SK-N-SH (cell line): ENCODE results near the gene INSC. TPM values are rescaled to one million over a fixed set of nuclear protein-coding genes. Genes with fewer than 3 reads are reported as not detected.

Source experiments
- CTCF ChIA-PET: fragments of 300-600, 350-600 bp; formaldehyde crosslinking; extraction: SDS; loops from one replicate; lab custom pipeline; 2021; lab: Yijun Ruan, JAX
- POLR2A ChIA-PET: fragments of 350-600 bp; sonication (Branson Sonifier 250); formaldehyde crosslinking; extraction: SDS; loops from one replicate; lab custom pipeline; 2020; ENCODE audit warnings: antibody characterized with exemption, inconsistent platforms; lab: Yijun Ruan, JAX
- DNase-seq: peaks from one replicate; pipeline ENCODE4 v3.0.0; 2012
- H2AFZ ChIP-seq: fragments of 200-600 bp; sonication (generic); 2 replicates; pipeline ENCODE4 v1.8.1; 2016; ENCODE audit warnings: antibody characterized with exemption, mild to moderate bottlenecking, low read depth
- H3F3A ChIP-seq: fragments of 200-600 bp; sonication (generic); replicated peaks from 2 replicates; pipeline ENCODE3; 2016; ENCODE audit warnings: antibody characterized with exemption, mild to moderate bottlenecking; ENCODE audit not compliant: insufficient read depth
- H3K27ac ChIP-seq, 2 experiments: fragments of 200-500 bp in 1 of 2; fragments of 200-600 bp in 1 of 2; sonication (Bioruptor generic) in 1 of 2; sonication (generic), shearing (Covaris generic) in 1 of 2; 2 replicates each; pipeline versions ENCODE4 v1.5.1 to v1.6.1; 2014 to 2016; ENCODE audit warnings: low read depth in 2 of 2, inconsistent platforms in 1 of 2, low read length in 1 of 2, mild to moderate bottlenecking in 1 of 2, mixed read lengths in 1 of 2
- H3K27me3 ChIP-seq: fragments of 200-600 bp; sonication (generic), shearing (Covaris generic); 2 replicates; pipeline ENCODE4 v1.6.1; 2016; ENCODE audit warnings: mixed run types; ENCODE audit not compliant: insufficient read depth
- H3K36me3 ChIP-seq, 2 experiments: fragments of 200-500 bp in 1 of 2; fragments of 200-600 bp in 1 of 2; sonication (Bioruptor generic) in 1 of 2; sonication (generic) in 1 of 2; replicated peaks in 1 of 2; 2 replicates each; pipeline versions ENCODE3 to v1.5.1; 2014 to 2016; ENCODE audit warnings: low read length in 1 of 2, mild to moderate bottlenecking in 1 of 2; ENCODE audit not compliant: insufficient read depth in 2 of 2, control insufficient read depth in 1 of 2
- H3K4me1 ChIP-seq, 2 experiments: fragments of 200-500 bp in 1 of 2; fragments of 200-600 bp in 1 of 2; sonication (Bioruptor generic) in 1 of 2; sonication (generic), shearing (Covaris generic) in 1 of 2; 2 replicates each; pipeline versions ENCODE4 v1.5.1 to v1.6.1; 2014 to 2016; ENCODE audit warnings: low read depth in 1 of 2, low read length in 1 of 2, mixed run types in 1 of 2; ENCODE audit not compliant: insufficient read depth in 2 of 2, control insufficient read depth in 1 of 2
- H3K4me2 ChIP-seq: fragments of 200-600 bp; sonication (generic), shearing (Covaris generic); 2 replicates; pipeline ENCODE4 v1.6.1; 2017; ENCODE audit warnings: mixed run types
- H3K4me3 ChIP-seq, 2 experiments: fragments of 200-500 bp in 1 of 2; fragments of 200-600 bp in 1 of 2; sonication (Bioruptor generic) in 1 of 2; sonication (generic), shearing (Covaris generic) in 1 of 2; 2 replicates each; pipeline versions ENCODE4 v1.5.1 to v1.8.1; 2014 to 2016; ENCODE audit warnings: low read depth in 2 of 2, inconsistent platforms in 1 of 2, low read length in 1 of 2, mild to moderate bottlenecking in 1 of 2, mixed read lengths in 1 of 2, moderate library complexity in 1 of 2
- H3K79me2 ChIP-seq: fragments of 200-600 bp; sonication (generic); 2 replicates; pipeline ENCODE4 v1.8.1; 2017; ENCODE audit warnings: mild to moderate bottlenecking; ENCODE audit not compliant: insufficient read depth
- H3K9ac ChIP-seq: fragments of 200-600 bp; sonication (generic); 2 replicates; pipeline ENCODE4 v1.6.1; 2017; ENCODE audit warnings: mixed run types
- H3K9me2 ChIP-seq: fragments of 200-600 bp; sonication (generic); 2 replicates; pipeline ENCODE4 v1.6.1; 2017; ENCODE audit warnings: mixed run types
- H3K9me3 ChIP-seq: fragments of 200-600 bp; sonication (generic); 2 replicates; pipeline ENCODE4 v1.6.1; 2017; ENCODE audit warnings: mixed run types, mild to moderate bottlenecking, moderate library complexity
- H4K20me1 ChIP-seq: fragments of 200-600 bp; sonication (generic); 2 replicates; pipeline ENCODE4 v1.6.1; 2017; ENCODE audit warnings: mild to moderate bottlenecking, mixed run types; ENCODE audit not compliant: insufficient read depth
- GABPA ChIP-seq: IDR thresholded peaks from 2 replicates; pipeline ENCODE4 v1.4.0; 2012; ENCODE audit warnings: low read depth, mild to moderate bottlenecking
- JUND ChIP-seq: IDR thresholded peaks from 2 replicates; pipeline ENCODE4 v1.4.0; 2012
- MEF2A ChIP-seq: IDR thresholded peaks from 2 replicates; pipeline ENCODE4 v1.4.0; 2012; ENCODE audit warnings: low read depth, borderline replicate concordance
- POLR2AphosphoS5 ChIP-seq: IDR thresholded peaks from 2 replicates; pipeline ENCODE4 v1.6.1; 2012; ENCODE audit warnings: low read depth, low read length
- RAD21 ChIP-seq: IDR thresholded peaks from 2 replicates; pipeline ENCODE4 v1.6.1; 2012; ENCODE audit warnings: mild to moderate bottlenecking, low read length
- RCOR1 ChIP-seq: fragments of 150-350 bp; IDR thresholded peaks from 2 replicates; pipeline ENCODE4 v1.6.1; 2017; ENCODE audit warnings: antibody characterized with exemption, low read length
- RFX5 ChIP-seq: IDR thresholded peaks from 2 replicates; pipeline ENCODE4 v1.6.1; 2012; ENCODE audit warnings: mild to moderate bottlenecking, improper control_type of control experiment, low read length
- SIN3A ChIP-seq: IDR thresholded peaks from 2 replicates; pipeline ENCODE4 v1.6.1; 2012; ENCODE audit warnings: low read depth, mild to moderate bottlenecking, low read length, moderate library complexity, borderline replicate concordance
- SMC3 ChIP-seq: IDR thresholded peaks from 2 replicates; pipeline ENCODE4 v1.6.1; 2012; ENCODE audit warnings: low read depth, low read length, improper control_type of control experiment
- TCF12 ChIP-seq: IDR thresholded peaks from 2 replicates; pipeline ENCODE4 v1.4.0; 2012
- YY1 ChIP-seq: IDR thresholded peaks from 2 replicates; pipeline ENCODE4 v1.4.0; 2012; ENCODE audit warnings: low read depth, mild to moderate bottlenecking
- WGBS: methylation state at CpG from one replicate; pipeline ENCODE4 v1.1.6; 2017; ENCODE audit warnings: low lambda C conversion rate; 5-methylcytosine and 5-hydroxymethylcytosine counted together
- polyA plus RNA-seq, 3 experiments: library from polyadenylated mRNA; depleted of rRNA; stranded (reverse); fragments of >200 nt; gene quantifications; 2 replicates each; pipeline ENCODE4 v1.2.3, GENCODE V29; 2012
- TF ChIP-seq, protein P1 (sequence below): fragments of 150-350 bp; IDR thresholded peaks from 2 replicates; pipeline ENCODE4 v1.6.1; 2017; ENCODE audit warnings: antibody characterized with exemption, low read length, low read depth, borderline replicate concordance
- TF ChIP-seq, protein P2 (sequence below): IDR thresholded peaks from 2 replicates; pipeline ENCODE4 v1.6.1; 2012; ENCODE audit warnings: mild to moderate bottlenecking, low read depth, low read length, moderate library complexity
- TF ChIP-seq, protein P3 (sequence below): IDR thresholded peaks from 2 replicates; pipeline ENCODE4 v1.4.0; 2012; ENCODE audit warnings: low read depth, borderline replicate concordance
- TF ChIP-seq, protein P4 (sequence below): IDR thresholded peaks from 2 replicates; pipeline ENCODE4 v1.4.0; 2012; ENCODE audit warnings: low read depth

The INSC gene
- polyA plus RNA-seq, 1 of the 3 experiments (the other 2 are of a cell fraction) = not detected

DNA sequence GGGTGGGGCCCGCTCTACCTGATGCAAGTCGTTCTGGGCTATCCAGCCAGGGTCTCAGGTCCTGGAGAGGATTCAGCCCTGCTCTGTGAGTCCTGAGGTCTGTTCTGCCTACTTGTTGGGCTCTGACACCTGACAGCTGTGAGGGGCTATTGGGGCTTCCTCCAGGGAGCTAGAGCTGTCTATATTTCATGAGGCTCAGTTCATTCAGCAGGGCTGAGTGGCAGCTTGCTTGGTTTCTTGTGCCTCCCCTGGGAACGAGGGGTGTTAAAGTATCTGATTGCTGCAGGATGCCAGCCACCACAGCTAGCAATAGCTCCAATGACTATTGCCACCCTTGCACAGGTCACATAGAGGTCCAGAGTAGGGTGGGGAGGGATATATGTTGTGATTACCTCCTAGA is 26.7 kb downstream of the INSC start:
- no peaks in the 10 kb centered on the region for H3K27me3 ChIP-seq
- no peaks in the 10 kb centered on the region for H3F3A ChIP-seq
- H3K4me2 ChIP-seq = no peak overlapping the region
- CTCF ChIA-PET = interaction anchor here (1.3 to 1.7 kb wide), 4 partner anchors 9 to 68 kb away, joined by 3 to 5 read pairs (median 4); partner anchors contain the start of gene CALCB
- no peak for DNase-seq
- no peak overlapping the region for H3K4me3 ChIP-seq
- H3K27ac ChIP-seq = no peak overlapping the region
- H3K9me2 ChIP-seq = no peaks in the 10 kb centered on the region
- H3K4me1 ChIP-seq = no peaks in the 10 kb centered on the region
- POLR2A ChIA-PET = no interaction called here
- H3K9me3 ChIP-seq = no peaks in the 10 kb centered on the region
- TF ChIP-seq RCOR1 = no peak
- no peak for TF ChIP-seq YY1
- TF ChIP-seq, protein P1, sequence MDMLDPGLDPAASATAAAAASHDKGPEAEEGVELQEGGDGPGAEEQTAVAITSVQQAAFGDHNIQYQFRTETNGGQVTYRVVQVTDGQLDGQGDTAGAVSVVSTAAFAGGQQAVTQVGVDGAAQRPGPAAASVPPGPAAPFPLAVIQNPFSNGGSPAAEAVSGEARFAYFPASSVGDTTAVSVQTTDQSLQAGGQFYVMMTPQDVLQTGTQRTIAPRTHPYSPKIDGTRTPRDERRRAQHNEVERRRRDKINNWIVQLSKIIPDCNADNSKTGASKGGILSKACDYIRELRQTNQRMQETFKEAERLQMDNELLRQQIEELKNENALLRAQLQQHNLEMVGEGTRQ = no peak
- TF ChIP-seq, protein P2, sequence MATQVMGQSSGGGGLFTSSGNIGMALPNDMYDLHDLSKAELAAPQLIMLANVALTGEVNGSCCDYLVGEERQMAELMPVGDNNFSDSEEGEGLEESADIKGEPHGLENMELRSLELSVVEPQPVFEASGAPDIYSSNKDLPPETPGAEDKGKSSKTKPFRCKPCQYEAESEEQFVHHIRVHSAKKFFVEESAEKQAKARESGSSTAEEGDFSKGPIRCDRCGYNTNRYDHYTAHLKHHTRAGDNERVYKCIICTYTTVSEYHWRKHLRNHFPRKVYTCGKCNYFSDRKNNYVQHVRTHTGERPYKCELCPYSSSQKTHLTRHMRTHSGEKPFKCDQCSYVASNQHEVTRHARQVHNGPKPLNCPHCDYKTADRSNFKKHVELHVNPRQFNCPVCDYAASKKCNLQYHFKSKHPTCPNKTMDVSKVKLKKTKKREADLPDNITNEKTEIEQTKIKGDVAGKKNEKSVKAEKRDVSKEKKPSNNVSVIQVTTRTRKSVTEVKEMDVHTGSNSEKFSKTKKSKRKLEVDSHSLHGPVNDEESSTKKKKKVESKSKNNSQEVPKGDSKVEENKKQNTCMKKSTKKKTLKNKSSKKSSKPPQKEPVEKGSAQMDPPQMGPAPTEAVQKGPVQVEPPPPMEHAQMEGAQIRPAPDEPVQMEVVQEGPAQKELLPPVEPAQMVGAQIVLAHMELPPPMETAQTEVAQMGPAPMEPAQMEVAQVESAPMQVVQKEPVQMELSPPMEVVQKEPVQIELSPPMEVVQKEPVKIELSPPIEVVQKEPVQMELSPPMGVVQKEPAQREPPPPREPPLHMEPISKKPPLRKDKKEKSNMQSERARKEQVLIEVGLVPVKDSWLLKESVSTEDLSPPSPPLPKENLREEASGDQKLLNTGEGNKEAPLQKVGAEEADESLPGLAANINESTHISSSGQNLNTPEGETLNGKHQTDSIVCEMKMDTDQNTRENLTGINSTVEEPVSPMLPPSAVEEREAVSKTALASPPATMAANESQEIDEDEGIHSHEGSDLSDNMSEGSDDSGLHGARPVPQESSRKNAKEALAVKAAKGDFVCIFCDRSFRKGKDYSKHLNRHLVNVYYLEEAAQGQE = no peak
- no peak for TF ChIP-seq GABPA
- no peak for TF ChIP-seq RFX5
- no peak for TF ChIP-seq TCF12
- TF ChIP-seq RAD21 = no peak
- TF ChIP-seq SMC3 = no peak
- no peak for TF ChIP-seq JUND
- TF ChIP-seq, protein P3, sequence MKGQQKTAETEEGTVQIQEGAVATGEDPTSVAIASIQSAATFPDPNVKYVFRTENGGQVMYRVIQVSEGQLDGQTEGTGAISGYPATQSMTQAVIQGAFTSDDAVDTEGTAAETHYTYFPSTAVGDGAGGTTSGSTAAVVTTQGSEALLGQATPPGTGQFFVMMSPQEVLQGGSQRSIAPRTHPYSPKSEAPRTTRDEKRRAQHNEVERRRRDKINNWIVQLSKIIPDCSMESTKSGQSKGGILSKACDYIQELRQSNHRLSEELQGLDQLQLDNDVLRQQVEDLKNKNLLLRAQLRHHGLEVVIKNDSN = no peak
- TF ChIP-seq MEF2A = no peak
- TF ChIP-seq, protein P4, sequence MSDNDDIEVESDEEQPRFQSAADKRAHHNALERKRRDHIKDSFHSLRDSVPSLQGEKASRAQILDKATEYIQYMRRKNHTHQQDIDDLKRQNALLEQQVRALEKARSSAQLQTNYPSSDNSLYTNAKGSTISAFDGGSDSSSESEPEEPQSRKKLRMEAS = no peak
- no peak for TF ChIP-seq POLR2AphosphoS5
- no peak for TF ChIP-seq SIN3A
- WGBS = 22% methylated on average over 3 of the region's 3 CpGs
- H4K20me1 ChIP-seq = no peaks in the 10 kb centered on the region
- no peaks in the 10 kb centered on the region for H3K36me3 ChIP-seq
- H3K79me2 ChIP-seq = no peaks in the 10 kb centered on the region
- H2AFZ ChIP-seq = no peak overlapping the region
- no peak overlapping the region for H3K9ac ChIP-seq
